UCSD-AML1 (cell line): ENCODE results near the gene ULBP3.
"Not testable (repeated sequence)": the region's sequence is repeated elsewhere in the genome, so short reads cannot be mapped to it uniquely, and the experiment has no call there.

Experiments
- DNase-seq: peaks from one replicate; lab custom pipeline; 2025; ENCODE audit not compliant: unreplicated experiment; lab: John Stamatoyannopoulos, UW

Gene ULBP3

DNA sequence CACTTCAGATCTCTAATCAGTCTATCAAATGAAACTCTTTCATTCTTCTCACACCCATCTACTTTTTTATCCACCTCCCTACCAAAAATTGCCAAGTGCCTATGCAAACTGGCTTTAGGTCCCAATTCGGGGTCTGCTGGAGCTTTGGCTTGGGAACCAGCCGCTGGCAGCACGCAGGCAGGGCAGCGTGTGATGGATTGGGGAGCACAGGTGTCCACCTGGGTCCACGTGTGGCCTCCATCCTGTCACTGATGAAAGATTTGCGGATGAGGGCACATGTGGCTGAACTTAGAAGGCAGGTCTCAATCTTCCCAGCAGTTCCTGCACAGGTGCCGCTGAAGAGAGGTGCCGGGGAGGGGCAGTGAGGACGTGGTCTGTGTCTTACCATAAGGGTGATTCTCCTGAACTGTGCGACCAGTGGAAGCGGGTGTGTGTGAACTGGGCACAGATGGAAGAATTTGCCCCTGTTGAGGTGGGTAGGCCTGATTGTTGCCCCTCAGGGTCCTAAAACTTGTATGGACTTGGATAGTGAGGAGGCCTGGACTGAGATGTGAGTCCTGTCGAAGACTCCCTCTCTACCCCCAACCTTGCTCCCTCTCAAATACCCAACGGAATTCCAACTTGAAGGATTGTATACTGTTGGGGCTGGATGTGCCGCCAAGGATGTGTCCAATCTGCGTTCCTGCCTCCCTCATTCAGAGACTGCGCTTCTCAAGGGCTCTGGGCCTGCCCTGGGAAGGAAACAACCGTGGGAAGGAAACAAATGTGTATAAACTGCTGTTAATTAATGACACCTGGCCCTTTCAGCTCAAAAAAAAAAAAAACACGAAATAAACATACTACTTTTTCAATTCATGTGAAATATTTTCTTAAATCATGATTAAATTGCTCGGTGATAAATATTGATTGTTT, 25.2 kb downstream of the ULBP3 start:
- no peak for DNase-seq

DNA sequence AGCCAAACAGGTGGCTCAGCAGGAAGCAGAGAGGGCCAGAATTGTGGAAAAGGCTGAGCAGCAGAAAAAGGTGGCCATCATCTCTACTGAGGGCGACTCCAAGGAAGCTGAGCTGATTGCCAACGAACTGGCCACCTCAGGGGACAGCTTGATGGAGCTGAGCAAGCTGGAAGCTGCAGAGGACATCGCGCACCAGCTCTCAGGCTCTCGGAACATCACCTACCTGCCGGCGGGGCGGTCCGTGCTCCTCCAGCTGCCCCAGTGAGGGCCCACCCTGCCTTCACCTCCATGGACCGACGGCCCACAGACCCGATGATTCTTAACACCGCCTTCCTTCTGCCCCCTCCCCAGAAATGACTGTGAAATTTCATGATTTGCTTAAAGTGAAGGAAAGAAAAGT, 25.8 kb downstream of the ULBP3 start:
- no peak for DNase-seq

DNA sequence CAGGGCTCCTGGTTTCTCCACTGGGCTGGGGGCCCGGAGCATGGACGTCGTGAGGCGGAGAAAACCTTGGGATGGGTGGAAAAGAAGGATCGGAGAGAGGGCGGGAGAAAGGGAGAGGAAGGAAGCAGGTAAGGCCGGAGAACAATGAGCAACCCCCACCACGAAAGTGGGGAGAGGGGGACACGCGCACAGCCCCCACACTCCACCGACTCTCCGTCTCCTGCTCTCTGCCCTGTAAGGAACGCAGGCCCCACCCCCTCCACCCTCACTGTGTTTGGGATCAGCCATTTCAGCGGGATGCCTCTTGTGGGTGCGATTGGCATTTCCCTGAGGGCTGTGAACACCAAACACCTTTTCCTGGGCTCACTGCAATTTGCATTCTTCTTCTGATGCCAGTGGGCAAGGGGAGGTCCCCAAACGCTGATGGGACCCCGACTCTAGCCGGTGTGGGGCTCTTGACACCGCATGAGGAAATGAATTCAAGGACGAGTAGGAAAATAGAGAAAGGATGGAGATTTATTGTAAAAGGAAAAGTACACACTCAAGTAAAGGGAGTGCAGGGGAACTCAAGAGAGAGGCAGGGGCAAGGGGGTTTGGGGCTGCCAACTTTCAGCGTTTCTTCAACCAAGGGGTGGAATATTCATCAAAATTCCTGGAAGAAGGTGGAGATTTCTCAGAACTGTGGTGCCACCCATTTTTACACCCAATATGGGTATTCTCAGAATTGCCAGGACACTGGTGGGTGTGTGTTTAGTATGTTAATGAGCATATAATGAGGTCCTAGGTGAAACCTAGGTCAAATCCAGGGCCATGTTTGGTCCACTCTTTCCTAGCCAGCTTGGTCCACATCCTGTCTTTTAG, 30.5 kb downstream of the ULBP3 start:
- no peak for DNase-seq

DNA sequence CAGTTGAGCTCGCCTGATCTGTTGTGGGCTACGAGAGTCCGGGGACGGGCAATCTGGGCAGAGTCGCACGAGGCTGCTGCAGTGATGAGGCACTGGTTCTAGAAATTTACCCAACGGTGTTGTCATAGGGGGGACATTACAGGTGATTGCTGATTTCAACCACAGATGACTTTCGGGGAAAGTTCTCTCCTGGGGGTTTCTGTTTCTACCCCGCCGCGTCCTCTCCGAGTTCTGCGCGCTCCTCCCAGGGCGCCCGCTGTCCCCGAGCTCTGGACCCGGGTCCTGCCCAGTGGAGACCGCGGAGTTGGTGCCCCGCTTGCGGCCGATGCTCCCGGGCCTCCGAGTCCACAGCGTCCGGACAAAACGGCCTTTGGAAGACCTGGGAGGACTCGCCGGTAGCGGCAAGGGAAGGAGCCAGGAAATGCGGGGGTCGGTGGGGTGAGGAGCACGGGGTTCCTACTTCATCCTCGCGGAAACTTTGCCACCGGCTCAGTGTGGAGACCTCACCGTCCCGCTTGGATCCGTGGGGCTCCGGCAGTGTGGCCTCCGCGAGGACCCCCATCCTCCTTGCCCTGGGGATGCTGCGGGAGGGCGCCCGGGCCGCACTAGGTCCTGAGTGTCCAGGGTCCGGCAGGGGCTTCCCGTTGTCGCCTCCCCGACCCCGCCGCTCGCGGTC, 31.3 kb downstream of the ULBP3 start:
- DNase-seq = no peak

DNA sequence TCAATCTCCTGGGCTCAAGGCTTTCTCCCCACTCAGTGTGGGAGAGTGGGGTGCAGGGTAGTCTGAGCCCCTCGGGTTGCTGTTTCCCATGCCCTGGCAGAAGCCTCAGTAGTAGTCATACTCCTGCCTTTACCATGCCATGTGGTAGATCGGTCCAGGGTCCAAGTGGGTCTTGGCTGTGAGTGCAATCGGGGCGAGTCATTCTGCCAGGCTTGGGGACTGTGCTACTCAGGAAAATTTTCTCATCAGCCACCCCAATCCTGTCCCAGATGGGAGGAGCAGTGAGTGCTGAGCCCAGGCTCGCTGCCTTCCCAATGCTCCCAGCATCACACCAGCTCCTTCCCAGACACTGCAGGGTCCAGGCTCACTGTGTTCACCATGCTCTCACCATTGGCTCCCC, 32.8 kb downstream of the ULBP3 start:
- DNase-seq = no peak

DNA sequence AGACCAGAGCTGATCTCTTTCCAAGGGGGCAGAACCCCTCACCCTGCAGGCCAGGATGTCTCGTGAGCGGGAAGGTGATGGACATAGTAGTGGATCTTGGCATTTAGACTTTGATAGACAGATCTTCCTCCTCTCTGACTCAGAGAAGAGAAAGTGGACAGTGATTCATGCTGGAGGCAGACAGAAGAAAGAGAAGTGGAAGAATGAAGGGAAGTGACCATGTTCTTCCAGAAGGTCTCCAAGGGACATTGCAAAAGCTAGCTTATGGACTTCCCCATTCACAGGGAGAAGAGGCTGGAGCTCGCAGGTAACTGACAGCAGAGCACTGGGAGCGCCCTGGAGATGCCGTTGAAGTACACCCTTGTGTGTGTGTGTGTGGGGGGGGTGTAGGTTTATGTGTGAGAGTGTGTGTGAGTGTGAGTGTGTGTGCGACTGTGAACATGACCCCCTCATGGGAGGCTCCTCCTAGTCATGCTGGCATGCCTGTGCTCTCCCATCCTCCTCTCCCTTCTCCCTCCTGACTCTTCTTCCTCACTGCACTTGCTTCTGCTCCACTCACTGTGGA, 35.6 kb downstream of the ULBP3 start:
- DNase-seq = no peak

DNA sequence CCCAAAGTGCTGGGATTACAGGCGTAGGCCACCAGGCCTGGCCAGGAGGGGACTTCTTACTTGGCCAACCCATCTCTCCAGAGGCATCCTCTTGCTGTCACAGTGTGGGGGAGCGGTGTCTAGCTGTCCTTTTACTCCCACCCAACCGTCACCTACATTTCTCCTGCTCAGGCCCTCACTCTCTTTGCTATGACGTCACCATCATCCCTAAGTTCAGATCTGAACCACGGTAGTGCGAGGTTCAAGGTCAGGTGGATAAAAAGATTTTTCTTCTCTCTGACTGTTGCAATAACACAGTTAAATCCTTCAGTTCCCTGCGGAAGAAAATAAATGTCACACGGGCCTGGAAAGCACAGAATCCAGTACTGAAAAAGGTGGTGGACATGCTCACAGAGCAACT, 36.3 kb downstream of the ULBP3 start:
- DNase-seq = no peak

DNA sequence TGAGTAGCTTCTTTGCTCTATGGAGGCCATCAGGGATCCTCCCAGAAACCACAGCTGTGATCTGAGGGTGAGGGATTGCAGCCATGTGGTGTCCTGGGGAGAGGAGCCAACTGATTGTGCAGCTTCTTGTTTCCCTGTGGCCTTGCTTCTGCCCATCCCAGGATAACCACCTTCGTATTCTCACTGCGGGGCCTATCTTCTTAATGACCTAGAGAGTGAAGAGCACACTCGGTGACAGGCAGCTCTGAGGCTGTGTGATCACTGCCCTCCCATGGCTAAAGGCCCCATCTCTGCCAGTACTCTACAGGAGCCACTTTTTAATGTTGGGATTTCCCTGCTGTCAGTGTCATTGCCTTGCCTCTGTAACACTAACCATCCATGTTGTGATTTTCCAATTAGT, 38.3 kb downstream of the ULBP3 start:
- no peak for DNase-seq

DNA sequence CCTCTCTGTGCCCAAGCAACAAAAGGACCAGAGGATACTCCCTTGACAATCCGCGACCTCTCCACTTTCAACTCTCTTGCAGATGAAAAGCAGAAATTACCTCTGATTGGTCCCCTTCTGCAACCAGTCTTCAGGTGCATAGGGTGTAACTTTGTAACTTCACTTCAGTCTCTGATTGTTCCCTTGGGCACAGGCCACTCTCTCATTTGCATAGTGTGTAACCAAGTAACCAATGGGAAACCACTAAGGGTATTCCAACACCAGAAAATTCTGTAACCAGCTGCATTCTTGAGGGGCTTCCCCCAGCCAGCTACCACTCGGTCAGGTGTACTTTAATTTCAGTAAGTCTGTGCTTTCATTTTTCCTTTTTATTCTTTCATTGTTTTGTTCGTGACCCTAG, 39.2 kb downstream of the ULBP3 start:
- no peak for DNase-seq

DNA sequence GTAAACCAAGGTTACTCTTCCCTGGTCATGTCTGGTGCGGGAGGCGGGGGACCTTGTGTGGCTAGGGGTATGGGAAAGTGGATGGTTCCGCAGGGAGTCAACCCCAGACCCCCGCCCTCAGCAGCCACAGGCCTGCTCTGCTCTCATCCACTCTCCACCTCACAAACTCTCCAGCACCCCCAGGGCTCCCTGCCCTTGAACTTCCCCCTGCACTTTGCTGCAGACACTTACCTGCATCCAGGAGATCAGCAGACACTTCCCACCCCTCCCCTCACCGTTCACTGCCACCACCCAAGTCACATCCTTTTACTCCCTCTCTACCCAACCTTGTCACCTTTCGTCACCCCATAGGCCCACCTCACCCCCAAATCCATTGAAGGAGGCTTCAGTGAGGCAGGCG, 39.6 kb downstream of the ULBP3 start:
- DNase-seq = no peak

DNA sequence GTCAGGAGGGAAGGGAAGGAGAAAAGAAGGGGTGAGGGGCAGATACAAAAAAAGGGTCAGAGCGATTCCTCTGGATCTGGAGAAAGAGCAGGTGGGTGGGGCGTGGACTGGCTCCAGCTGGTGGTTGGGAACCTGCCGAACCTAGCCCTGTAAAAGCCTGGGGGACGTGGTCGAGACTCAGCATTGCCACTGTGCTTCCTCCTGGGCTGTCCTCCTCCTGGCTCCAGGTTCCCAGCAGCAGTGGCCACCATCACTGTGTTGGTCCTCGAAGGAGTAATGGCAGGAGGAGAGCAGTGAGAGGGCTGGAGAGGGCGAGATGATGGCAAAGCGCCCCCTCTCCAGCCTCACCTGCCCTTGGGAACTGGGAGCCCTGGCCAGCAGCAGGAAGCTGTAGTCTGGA, 40.1 kb downstream of the ULBP3 start:
- no peak for DNase-seq

DNA sequence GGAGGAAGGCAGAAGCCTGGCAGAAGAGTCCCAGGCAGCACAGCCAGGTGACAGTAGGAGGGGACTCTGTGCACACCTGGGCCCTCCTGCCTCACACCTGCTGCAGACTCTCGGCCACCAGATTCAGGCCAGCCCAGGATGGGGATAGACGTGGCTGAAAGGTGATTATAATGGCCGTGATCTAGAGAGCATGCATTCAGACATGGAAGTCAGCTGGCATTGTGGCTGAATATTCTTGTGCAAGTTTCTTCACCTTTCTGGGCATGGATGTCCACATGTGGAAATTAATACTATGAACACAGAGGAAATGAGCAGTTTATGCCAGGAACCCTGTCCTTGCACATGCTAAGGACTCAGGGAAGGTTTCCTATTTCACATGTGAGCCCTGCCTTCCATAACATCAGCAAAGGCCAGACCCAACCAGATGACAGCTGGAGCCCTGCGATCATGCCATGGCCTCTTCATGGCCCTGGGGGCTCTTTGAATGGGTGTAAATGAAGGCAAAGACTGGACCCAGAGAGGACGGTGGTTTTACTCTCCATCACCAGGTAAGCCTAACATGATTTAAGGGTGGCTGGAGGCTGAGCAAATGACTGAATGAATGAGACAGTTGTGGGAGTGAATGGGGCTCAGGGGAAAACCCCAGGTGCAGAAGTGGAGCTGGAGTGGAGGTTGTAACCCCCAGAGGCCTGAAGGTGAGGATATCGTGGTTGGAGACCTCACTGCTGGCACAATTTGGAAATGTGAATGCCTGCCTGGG, 40.9 kb downstream of the ULBP3 start:
- DNase-seq = no peak

DNA sequence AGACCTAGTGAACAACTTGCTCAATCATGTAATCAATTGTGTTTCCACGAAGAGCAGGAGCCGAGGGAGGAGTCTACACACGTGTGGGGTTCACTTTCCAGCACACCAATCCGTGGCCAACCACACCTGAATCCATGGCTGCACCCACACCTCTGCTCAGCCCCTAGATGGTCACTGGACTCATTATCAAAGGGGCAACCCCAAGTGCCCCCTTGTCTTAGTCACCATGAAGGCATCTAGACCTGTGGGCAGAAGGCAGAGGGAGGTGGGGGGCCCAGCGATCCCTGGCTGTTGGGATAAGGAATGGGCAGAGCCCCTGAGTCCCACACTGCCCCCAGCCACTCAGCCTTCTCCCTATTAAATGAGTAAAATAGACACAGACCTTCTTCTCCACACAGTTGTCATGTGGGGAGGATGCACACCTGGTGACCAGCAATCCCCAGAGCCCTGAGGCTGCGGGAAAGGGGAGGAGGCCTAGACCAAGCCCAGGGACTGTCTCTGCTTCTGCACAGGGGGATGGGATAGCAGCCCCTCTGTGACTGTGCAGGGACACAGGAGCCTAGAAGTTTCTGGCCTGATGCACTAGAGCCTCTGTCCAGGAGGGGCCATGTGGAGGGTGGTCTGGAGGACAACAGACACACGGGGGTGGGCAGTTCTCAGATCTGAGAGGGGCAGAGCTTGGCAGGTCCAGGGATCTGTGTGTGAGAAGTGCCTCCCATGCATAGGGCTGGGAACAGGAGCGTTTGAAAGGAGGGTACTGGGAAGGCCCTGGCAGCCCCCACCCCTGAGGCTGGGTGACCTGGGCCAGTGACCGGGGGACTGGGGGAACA, 41.7 kb downstream of the ULBP3 start:
- DNase-seq = no peak

DNA sequence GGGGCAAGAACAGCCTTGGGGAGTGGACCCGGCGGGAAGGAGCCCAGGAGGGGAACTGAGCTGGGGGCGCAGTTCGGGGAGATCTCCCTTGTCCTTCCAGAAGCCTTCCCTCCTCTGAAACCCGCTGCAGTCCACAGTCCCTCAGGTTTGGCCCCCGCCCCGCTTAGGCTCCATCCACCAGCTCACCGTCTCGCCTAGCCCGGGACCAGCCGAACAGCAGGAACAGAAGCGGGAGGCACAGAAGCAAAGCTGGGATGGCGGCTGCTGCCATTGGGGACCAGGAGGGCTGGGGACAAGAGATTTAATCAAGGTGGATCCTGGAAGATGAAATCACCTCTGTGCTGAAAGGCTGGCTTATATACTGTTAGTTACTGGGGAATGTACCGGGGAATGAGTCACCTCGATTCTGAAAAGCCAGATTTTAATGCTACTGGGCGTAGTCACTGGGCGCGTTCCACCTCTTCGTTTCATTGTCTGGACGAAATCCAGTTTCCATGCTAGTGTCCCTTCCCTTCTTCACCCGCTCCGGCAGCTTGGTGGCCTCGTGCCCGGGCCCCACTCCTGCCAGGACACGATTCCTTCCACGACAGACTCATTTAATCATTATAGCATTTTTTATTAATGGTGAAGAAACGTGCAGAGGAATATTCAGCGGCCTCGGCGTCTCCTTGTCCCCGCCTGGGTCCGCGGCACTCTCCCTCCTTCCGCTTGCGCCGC, 43.6 kb downstream of the ULBP3 start, which contains the start of gene RAET1L:
TSS of gene RAET1L (minus strand) at position 332 of the 717 bp plus-strand sequence. CDS start at position 271, 61 bp downstream.
- DNase-seq = no peak

DNA sequence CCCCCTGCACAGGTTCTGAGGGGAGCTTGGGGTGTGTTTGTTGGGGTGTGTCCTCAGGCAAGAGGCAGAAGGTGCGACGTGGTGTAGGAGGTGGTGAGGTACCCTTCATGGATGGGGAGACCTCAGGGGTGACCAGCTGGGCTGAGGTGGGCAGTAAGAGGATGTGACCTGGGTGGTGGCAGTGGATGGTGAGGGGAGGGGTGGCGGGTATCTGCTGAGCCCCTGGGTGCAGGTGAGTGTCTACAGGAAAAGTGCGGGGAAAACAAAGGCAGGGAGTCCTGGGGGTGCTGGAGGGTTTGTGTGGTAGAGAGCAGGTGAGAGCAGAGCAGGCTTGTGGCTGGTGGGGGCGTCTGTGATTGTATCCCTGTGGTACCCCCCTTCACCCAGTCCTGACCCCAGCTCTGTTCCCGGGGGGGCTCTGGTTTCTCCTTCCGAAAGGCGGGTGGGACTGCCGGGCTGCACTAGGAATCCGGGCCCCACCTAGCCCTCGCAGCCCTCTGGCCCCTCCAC, 44.2 kb downstream of the ULBP3 start:
- no peak for DNase-seq

DNA sequence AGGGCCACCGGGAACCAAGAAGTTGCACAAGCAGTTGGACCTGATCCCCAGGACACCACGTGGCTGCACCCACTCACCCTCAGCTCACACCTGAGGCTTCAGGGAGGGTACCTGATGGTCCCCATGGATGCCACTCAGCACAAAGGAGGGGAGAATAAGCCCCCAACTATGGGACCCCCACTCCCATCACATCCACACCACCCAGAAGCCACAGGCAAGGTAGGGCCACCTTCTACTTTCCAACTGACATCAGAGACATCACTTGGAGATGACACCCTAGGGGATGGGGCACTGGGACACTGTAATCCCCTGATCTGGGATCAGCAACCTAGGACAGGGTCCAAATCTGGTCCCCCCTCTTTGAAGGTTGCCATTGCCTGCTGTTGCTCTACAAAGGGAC, 44.9 kb downstream of the ULBP3 start:
- DNase-seq = not testable (repeated sequence)

DNA sequence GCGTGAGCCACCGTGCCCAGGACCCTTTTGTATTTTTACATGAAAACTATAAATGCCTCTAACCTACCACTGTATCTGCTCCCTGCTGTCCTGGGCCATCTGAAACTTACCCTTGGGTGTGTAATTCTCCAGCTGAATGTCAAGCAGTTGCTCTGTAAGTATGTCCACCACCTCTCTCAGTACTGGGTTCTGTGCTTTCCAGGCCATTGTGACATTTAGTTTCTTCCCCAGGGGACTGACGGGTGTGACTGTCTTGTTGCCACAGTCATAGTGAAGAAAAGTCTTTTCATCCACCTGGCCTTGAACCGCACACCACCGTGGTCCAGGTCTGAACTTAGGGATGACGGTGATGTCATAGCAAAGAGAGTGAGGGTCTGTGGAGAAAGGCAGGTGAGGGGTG, 47.1 kb downstream of the ULBP3 start:
- not testable (repeated sequence) for DNase-seq

DNA sequence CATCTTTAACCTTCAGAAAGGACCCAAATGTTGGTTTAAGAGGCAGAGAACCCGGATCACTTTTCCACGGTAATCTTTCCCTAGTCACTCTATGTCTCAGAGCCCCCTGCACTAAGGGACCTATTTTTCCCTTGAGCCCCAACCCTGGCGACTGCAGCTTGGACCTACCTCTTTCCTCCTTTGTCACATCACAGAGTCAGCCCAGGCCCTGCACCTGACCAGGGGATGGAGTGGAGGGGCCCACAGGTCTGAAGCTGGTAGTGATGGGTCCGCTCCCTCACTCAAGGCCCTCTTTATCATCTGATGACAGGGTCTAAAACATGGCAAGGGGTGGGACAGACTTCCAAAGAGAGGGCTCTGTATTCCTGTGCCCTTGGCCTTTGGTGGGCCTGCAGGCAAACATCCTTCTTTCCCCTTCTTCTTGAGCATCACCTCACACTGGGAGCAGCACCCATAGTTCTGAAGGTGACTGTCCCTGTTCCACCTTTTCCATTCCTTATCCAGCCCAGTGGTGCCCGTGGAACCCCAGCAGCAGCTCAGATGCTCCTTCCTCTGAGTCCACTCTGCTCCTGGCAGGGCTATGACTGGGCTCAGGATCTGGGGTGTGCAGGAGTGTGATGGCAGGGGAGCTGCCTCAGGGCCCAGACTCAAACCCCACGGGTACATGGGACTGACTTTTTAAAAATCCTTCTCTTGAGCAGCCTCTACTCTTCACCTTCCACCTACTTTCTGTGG, 49.9 kb downstream of the ULBP3 start:
- no peak for DNase-seq
